PC-3 (cell line): Measurements from ENCODE around the gene DLG5. TPM values are rescaled to one million over a fixed set of nuclear protein-coding genes. Genes with fewer than 3 reads are reported as not detected.

ENCODE experiments used
- ATAC-seq: fragments of 200-7000 bp; cut with Tn5 transposase; 2 replicates; pipeline ENCODE4 v1.9.1; 2020; ENCODE audit warnings: mild to moderate bottlenecking, moderate library complexity
- BruUV-seq: library from RNA; stranded (reverse); fragments of 400-500 nt; replicated peaks from 2 replicates; lab custom pipeline; 2021; lab: Mats Ljungman, UMichigan
- CTCF ChIA-PET: fragments of 300-600 bp; sonication (Branson Sonifier 250); formaldehyde crosslinking; loops from one replicate; lab custom pipeline; 2022; ENCODE audit warnings: antibody characterized with exemption; lab: Charles Lee
- POLR2A ChIA-PET: fragments of 300-600 bp; sonication (Branson Sonifier 250); formaldehyde crosslinking; loops from one replicate; lab custom pipeline; 2022; ENCODE audit warnings: antibody characterized with exemption; ENCODE audit not compliant: unreplicated experiment; lab: Charles Lee
- DNase-seq: peaks from one replicate; pipeline ENCODE4 v3.0.0-alpha.2; 2015
- H2AFZ ChIP-seq: fragments of 300-600 bp; sonication (generic); 2 replicates; pipeline ENCODE4 v1.6.0; 2016; ENCODE audit warnings: antibody characterized with exemption, low read length
- H3F3A ChIP-seq: fragments of 300-600 bp; sonication (generic); one replicate; pipeline ENCODE4 v1.6.0; 2017; ENCODE audit warnings: antibody characterized with exemption, low read length, control low read depth, mild to moderate bottlenecking; ENCODE audit not compliant: unreplicated experiment
- H3K27ac ChIP-seq: fragments of 300-600 bp; sonication (generic); 2 replicates; pipeline ENCODE4 v1.5.1; 2016; ENCODE audit warnings: mild to moderate bottlenecking, low read length
- H3K27me3 ChIP-seq: fragments of 300-600 bp; sonication (generic); 2 replicates; pipeline ENCODE4 v1.6.1; 2016; ENCODE audit warnings: low read length, mixed read lengths
- H3K36me3 ChIP-seq: fragments of 300-600 bp; sonication (generic); 2 replicates; pipeline ENCODE4 v1.6.1; 2016; ENCODE audit warnings: low read depth, mixed run types, low read length, mixed read lengths
- H3K4me1 ChIP-seq: fragments of 300-600 bp; sonication (generic); 2 replicates; pipeline ENCODE4 v1.5.1; 2016; ENCODE audit warnings: low read length; ENCODE audit not compliant: insufficient read depth
- H3K4me2 ChIP-seq: fragments of 300-600 bp; sonication (generic); 2 replicates; pipeline ENCODE4 v1.6.0; 2016; ENCODE audit warnings: low read length
- H3K4me3 ChIP-seq: fragments of 300-600 bp; sonication (generic); 2 replicates; pipeline ENCODE4 v1.5.1; 2016; ENCODE audit warnings: mild to moderate bottlenecking, low read length, mixed read lengths
- H3K79me2 ChIP-seq: fragments of 300-600 bp; sonication (generic); 2 replicates; pipeline ENCODE4 v1.6.1; 2017; ENCODE audit warnings: low read length, mixed read lengths
- H3K9ac ChIP-seq: fragments of 300-600 bp; sonication (generic); 2 replicates; pipeline ENCODE4 v1.6.0; 2016; ENCODE audit warnings: mild to moderate bottlenecking, low read length
- H3K9me2 ChIP-seq: fragments of 300-600 bp; sonication (generic); replicated peaks from 2 replicates; pipeline ENCODE4 v1.6.1; 2016; ENCODE audit warnings: mixed run types, low read length, mixed read lengths
- H3K9me3 ChIP-seq: fragments of 300-600 bp; sonication (generic); 2 replicates; pipeline ENCODE4 v1.6.1; 2016; ENCODE audit warnings: low read length, mixed read lengths
- H4K20me1 ChIP-seq: fragments of 300-600 bp; sonication (generic); 2 replicates; pipeline ENCODE4 v1.6.1; 2016; ENCODE audit warnings: low read length, mixed read lengths
- CTCF ChIP-seq: fragments of 300-600 bp; sonication (generic); conservative IDR thresholded peaks from 2 replicates; pipeline ENCODE4 v1.5.1; 2017; ENCODE audit warnings: antibody characterized with exemption, low read depth, mild to moderate bottlenecking, low read length
- EZH2 ChIP-seq: fragments of 300-600 bp; sonication (generic); IDR thresholded peaks from one replicate; pipeline ENCODE4 v1.6.1; 2017; ENCODE audit warnings: antibody characterized with exemption, mild to moderate bottlenecking, low read length; ENCODE audit not compliant: unreplicated experiment
- EZH2phosphoT487 ChIP-seq: fragments of 300-600 bp; sonication (generic); IDR thresholded peaks from 2 replicates; pipeline ENCODE4 v1.6.1; 2018; ENCODE audit warnings: mild to moderate bottlenecking, antibody characterized with exemption, low read length, borderline replicate concordance
- intact Hi-C: fragments of 100-400 bp; cut with micrococcal nuclease; formaldehyde crosslinking; loops from 2 replicates; pipeline ENCODE4 v1.9.0; 2023
- total RNA-seq: library from RNA; depleted of rRNA; stranded (reverse); fragments of >200 nt; gene quantifications from 2 replicates; pipeline ENCODE4 v1.2.3, GENCODE V29; 2014

The DLG5 gene
- total RNA-seq, 1 experiment from 2014 or later = 118 TPM

- Histone ChIP-seq H3K4me1 (peaks cover 30% of the 10 kb centered on the region), H3K27ac (peak overlapping the region; percentile 1), H3K79me2 (no peaks in the 10 kb centered on the region), H3K4me2 (peak overlapping the region; percentile 7), H3K9ac (peak overlapping the region; percentile 32), H2AFZ (peak overlapping the region; percentile 58), H3K9me3 (no peaks in the 10 kb centered on the region), H3K4me3 (no peak overlapping the region), H3K27me3 (no peaks in the 10 kb centered on the region), H3K9me2 (no peaks in the 10 kb centered on the region), H4K20me1 (no peaks in the 10 kb centered on the region), H3F3A (peaks cover 5% of the 10 kb centered on the region), H3K36me3 (peaks cover 39% of the 10 kb centered on the region)
- ChIA-PET POLR2A (no interaction called here), CTCF (interaction anchor here (0.6 to 1.6 kb wide), 14 partner anchors 10 to 1348 kb away, joined by 3 to 17 read pairs (median 6); partner anchors contain the start of genes DLG5 and POLR3A)
- intact Hi-C loops = loop anchor here (1.0 to 5.0 kb wide), 8 partner anchors 26 to 680 kb away; partner anchors contain the start of genes DLG5 and POLR3A
- DNase-seq (peak; percentile 98), ATAC-seq (peak; percentile 68)
- TF ChIP-seq EZH2phosphoT487 = no peak
- TF ChIP-seq CTCF = peak; percentile 100
- no peak for TF ChIP-seq EZH2
- BruUV-seq = no TSS peak
Measured at GRCh38 chr10:77846718-77847311, 79.7 kb downstream of the DLG5 start.

GRCh38 chr10:77845451-77845850, 81.1 kb downstream of the DLG5 start:
- Histone ChIP-seq H3K79me2 (no peaks in the 10 kb centered on the region), H3K4me2 (peak overlapping the region; percentile 37), H3K27ac (peak overlapping the region; percentile 36), H3K4me3 (no peak overlapping the region), H3K9me3 (no peaks in the 10 kb centered on the region), H3K9me2 (no peaks in the 10 kb centered on the region), H3F3A (peaks cover 5% of the 10 kb centered on the region), H3K9ac (peak overlapping the region; percentile 9), H3K4me1 (peaks cover 30% of the 10 kb centered on the region), H3K27me3 (no peaks in the 10 kb centered on the region), H3K36me3 (peaks cover 47% of the 10 kb centered on the region), H4K20me1 (no peaks in the 10 kb centered on the region), H2AFZ (peak overlapping the region; percentile 29)
- ChIA-PET POLR2A (interaction anchor here (0.7 kb wide), 1 partner anchor 184 kb away, joined by 4 read pairs; the partner anchor contains the start of gene POLR3A), CTCF (interaction anchor here (0.9 to 1.0 kb wide), 4 partner anchors 129 to 184 kb away, joined by 3 to 7 read pairs (median 4); partner anchors contain the start of gene POLR3A)
- no peak for ATAC-seq
- TF ChIP-seq CTCF (no peak), EZH2phosphoT487 (no peak), EZH2 (no peak)
- intact Hi-C loops = loop anchor here (5.0 kb wide), 2 partner anchors 67 to 678 kb away; no protein-coding TSS in a partner anchor
- no TSS peak for BruUV-seq
- no peak for DNase-seq
